ENCODE measurements around the gene CPEB2. TPM values are rescaled to one million over a fixed set of nuclear protein-coding genes. Genes with fewer than 3 reads are reported as not detected.

Gene CPEB2
- total and polyA plus RNA-seq, 8 donors = 8.4 to 27.7 (median 12.2) TPM

- intact Hi-C loops (cut with DNase I) = no loop called here
- Histone ChIP-seq H3K4me1 (peaks cover 9 to 28% of the 10 kb centered on the region in 2 donors), H3K9me3 (no peaks in the 10 kb centered on the region), H3K4me3 (peak overlapping the region; percentile 86 to 96), H3K27ac (peak overlapping the region; percentile 100), H3K27me3 (no peaks in the 10 kb centered on the region), H3K36me3 (peaks cover 0 to 10% of the 10 kb centered on the region in 2 donors)
- DNase-seq = peak; percentile 48 to 92 (median 55)
- ATAC-seq = no peak
- no peak for TF ChIP-seq CTCF (IDR thresholded peaks at IDR 0.05)
Measured at GRCh38 chr4:15003401-15003890, 1.2 kb downstream of the CPEB2 start.

- DNase-seq (peak in 3 of 4 donors; percentile 28 to 93 (median 58)), ATAC-seq (no peak)
- Histone ChIP-seq H3K4me3 (peak overlapping the region; percentile 63 to 96), H3K36me3 (peaks cover 0 to 15% of the 10 kb centered on the region in 2 donors), H3K27ac (peak overlapping the region; percentile 100), H3K27me3 (no peaks in the 10 kb centered on the region), H3K9me3 (no peaks in the 10 kb centered on the region), H3K4me1 (peaks cover 9 to 29% of the 10 kb centered on the region in 2 donors)
- intact Hi-C loops (cut with DNase I) = no loop called here
- TF ChIP-seq CTCF (IDR thresholded peaks at IDR 0.05) = no peak
Measured at GRCh38 chr4:15003891-15004738, 1.8 kb downstream of the CPEB2 start.

GRCh38 chr4:15004739-15005301 lies 2.5 kb downstream of the CPEB2 start:
- TF ChIP-seq CTCF (IDR thresholded peaks at IDR 0.05) = no peak
- Histone ChIP-seq H3K27ac (peak overlapping the region; percentile 100), H3K4me1 (peaks cover 9 to 36% of the 10 kb centered on the region in 2 donors), H3K4me3 (peak overlapping the region; percentile 63 to 96), H3K9me3 (no peaks in the 10 kb centered on the region), H3K27me3 (no peaks in the 10 kb centered on the region), H3K36me3 (peaks cover 0 to 22% of the 10 kb centered on the region in 2 donors)
- peak; percentile 51 to 97 (median 86) for DNase-seq
- ATAC-seq = peak; percentile 28
- intact Hi-C loops (cut with DNase I) = no loop called here

- peak overlapping the region; percentile 63 to 96 for H3K4me3 ChIP-seq
- intact Hi-C loops (cut with DNase I) = no loop called here
- H3K36me3 ChIP-seq = peaks cover 0 to 27% of the 10 kb centered on the region in 2 donors
- no peaks in the 10 kb centered on the region for H3K9me3 ChIP-seq
- ATAC-seq (no peak), DNase-seq (no peak)
- peaks cover 9 to 42% of the 10 kb centered on the region in 2 donors for H3K4me1 ChIP-seq
- no peak for TF ChIP-seq CTCF (IDR thresholded peaks at IDR 0.05)
- peak overlapping the region; percentile 100 for H3K27ac ChIP-seq
- no peaks in the 10 kb centered on the region for H3K27me3 ChIP-seq
Measured at GRCh38 chr4:15005474-15006115, 3.3 kb downstream of the CPEB2 start.
